Neuronal stem cell (in vitro differentiated cells): Measurements from ENCODE around the gene IMMP2L.

ENCODE experiments used
- DNase-seq: peaks from one replicate; pipeline ENCODE4 v3.0.0-alpha.2; 2013; ENCODE audit warnings: low spot score
- H2AFZ ChIP-seq: one replicate; pipeline ENCODE4 v1.6.1; 2013; ENCODE audit warnings: mild to moderate bottlenecking, low read length, inconsistent platforms
- H2AK5ac ChIP-seq: 2 replicates; pipeline ENCODE4 v1.6.1; 2013; ENCODE audit warnings: low read depth, mild to moderate bottlenecking, inconsistent platforms, low read length, moderate library complexity, mixed read lengths
- H2BK120ac ChIP-seq: 2 replicates; pipeline ENCODE4 v1.6.1; 2013; ENCODE audit warnings: low read depth, mild to moderate bottlenecking, inconsistent platforms, low read length, moderate library complexity, mixed read lengths
- H2BK12ac ChIP-seq: one replicate; pipeline ENCODE4 v1.6.1; 2013; ENCODE audit warnings: low read length, inconsistent platforms
- H2BK15ac ChIP-seq: 2 replicates; pipeline ENCODE4 v1.6.1; 2013; ENCODE audit warnings: mild to moderate bottlenecking, low read length, inconsistent platforms, mixed read lengths
- H2BK5ac ChIP-seq: one replicate; pipeline ENCODE4 v1.6.1; 2013; ENCODE audit warnings: inconsistent platforms, mild to moderate bottlenecking, low read length, moderate library complexity
- H3K14ac ChIP-seq: one replicate; pipeline ENCODE4 v1.6.1; 2013; ENCODE audit warnings: low read length, inconsistent platforms
- H3K18ac ChIP-seq: 2 replicates; pipeline ENCODE4 v1.6.1; 2013; ENCODE audit warnings: low read length, inconsistent platforms
- H3K23ac ChIP-seq: 2 replicates; pipeline ENCODE4 v1.6.1; 2013; ENCODE audit warnings: low read depth, mild to moderate bottlenecking, mixed read lengths, low read length, inconsistent platforms; ENCODE audit not compliant: poor library complexity
- H3K27ac ChIP-seq: replicated peaks from 3 replicates; pipeline ENCODE4 v1.5.1; 2013; ENCODE audit warnings: low read length, inconsistent platforms
- H3K27me3 ChIP-seq, 3 experiments: 2 replicates each; pipeline ENCODE4 v1.6.1; 2013; ENCODE audit warnings: low read length in 3 of 3, mild to moderate bottlenecking in 2 of 3, inconsistent platforms in 1 of 3, low read depth in 1 of 3, mixed read lengths in 1 of 3, moderate library complexity in 1 of 3; ENCODE audit not compliant: control insufficient read depth in 3 of 3, insufficient read depth in 3 of 3
- H3K36me3 ChIP-seq, 2 donors: replicated peaks in 1 of 2; 2 replicates each; pipeline ENCODE4 v1.6.1; 2013; ENCODE audit warnings: low read length in 2 of 2; ENCODE audit not compliant: control insufficient read depth in 2 of 2, insufficient read depth in 2 of 2
- H3K4ac ChIP-seq: 2 replicates; pipeline ENCODE4 v1.6.1; 2013; ENCODE audit warnings: inconsistent platforms, mild to moderate bottlenecking, low read length, moderate library complexity
- H3K4me1 ChIP-seq, 2 donors: 1 replicate in 1 of 2; 2 replicates in 1 of 2; pipeline ENCODE4 v1.6.1; 2013; ENCODE audit warnings: low read length in 2 of 2, low read depth in 1 of 2; ENCODE audit not compliant: control insufficient read depth in 2 of 2, insufficient read depth in 1 of 2
- H3K4me2 ChIP-seq: one replicate; pipeline ENCODE4 v1.6.1; 2013; ENCODE audit warnings: mild to moderate bottlenecking, low read length, inconsistent platforms; ENCODE audit not compliant: insufficient read depth, poor library complexity, severe bottlenecking
- H3K4me3 ChIP-seq, 2 donors: 2 replicates each; pipeline ENCODE4 v1.5.1; 2013; ENCODE audit warnings: low read length in 2 of 2, mild to moderate bottlenecking in 2 of 2, inconsistent platforms in 1 of 2, moderate library complexity in 1 of 2
- H3K79me1 ChIP-seq: one replicate; pipeline ENCODE4 v1.6.1; 2013; ENCODE audit warnings: low read depth, mild to moderate bottlenecking, inconsistent platforms, low read length, moderate library complexity
- H3K9ac ChIP-seq: one replicate; pipeline ENCODE4 v1.6.1; 2013; ENCODE audit warnings: mild to moderate bottlenecking, low read depth, low read length, inconsistent platforms; ENCODE audit not compliant: poor library complexity
- H3K9me3 ChIP-seq, 2 donors: replicated peaks in 1 of 2; 2 replicates each; pipeline versions ENCODE3 to v1.6.1; 2013; ENCODE audit warnings: low read length in 2 of 2, mild to moderate bottlenecking in 2 of 2, inconsistent platforms in 1 of 2, low read depth in 1 of 2, mixed read lengths in 1 of 2, moderate library complexity in 1 of 2; ENCODE audit not compliant: control insufficient read depth in 2 of 2, insufficient read depth in 1 of 2
- H4K8ac ChIP-seq: one replicate; pipeline ENCODE4 v1.6.1; 2013; ENCODE audit warnings: low read depth, mild to moderate bottlenecking, inconsistent platforms, low read length, moderate library complexity
- H4K91ac ChIP-seq: one replicate; pipeline ENCODE4 v1.6.1; 2013; ENCODE audit warnings: low read length, low read depth, mild to moderate bottlenecking, inconsistent platforms; ENCODE audit not compliant: poor library complexity
- WGBS, 2 donors: extraction: QIAGEN DNeasy Blood & Tissue Kit; methylation state at CpG; one replicate each; pipeline ENCODE4 v1.1.7; 2013; ENCODE audit warnings: missing lambda C conversion rate in 2 of 2, mixed read lengths in 1 of 2; ENCODE audit not compliant: insufficient read length in 2 of 2, insufficient replicate concordance in 1 of 2; ENCODE audit errors: extremely low coverage in 2 of 2; 5-methylcytosine and 5-hydroxymethylcytosine counted together

The IMMP2L gene

GRCh38 chr7:110784749-110785148 is 777.5 kb downstream of the IMMP2L start:
- Histone ChIP-seq H3K18ac (no peak overlapping the region), H3K9me3 (no peaks in the 10 kb centered on the region), H3K4me1 (no peaks in the 10 kb centered on the region), H2AFZ (no peak overlapping the region), H2BK12ac (no peak overlapping the region), H3K27ac (no peak overlapping the region), H3K4me2 (no peak overlapping the region), H3K14ac (no peak overlapping the region), H3K79me1 (no peaks in the 10 kb centered on the region), H2BK15ac (no peak overlapping the region), H3K4me3 (no peak overlapping the region), H2BK5ac (no peak overlapping the region), H4K91ac (no peak overlapping the region), H3K36me3 (no peaks in the 10 kb centered on the region), H3K4ac (no peak overlapping the region), H3K27me3 (no peaks in the 10 kb centered on the region), H2AK5ac (no peak overlapping the region), H4K8ac (no peak overlapping the region), H2BK120ac (no peak overlapping the region), H3K23ac (no peak overlapping the region), H3K9ac (no peak overlapping the region)
- no CpG with 5 or more reads among the region's 1 CpG for WGBS, 2 donors
- no peak for DNase-seq

- no peak overlapping the region for H2AK5ac ChIP-seq
- H3K36me3 ChIP-seq: no peaks in the 10 kb centered on the region
- H3K14ac ChIP-seq: no peak overlapping the region
- H3K9me3 ChIP-seq: no peaks in the 10 kb centered on the region
- no peaks in the 10 kb centered on the region for H3K4me1 ChIP-seq
- H2BK5ac ChIP-seq: no peak overlapping the region
- no peak overlapping the region for H2AFZ ChIP-seq
- H3K4ac ChIP-seq: no peak overlapping the region
- H3K79me1 ChIP-seq: no peaks in the 10 kb centered on the region
- no peak for DNase-seq
- H4K8ac ChIP-seq: no peak overlapping the region
- no peak overlapping the region for H3K9ac ChIP-seq
- H3K23ac ChIP-seq: no peak overlapping the region
- no peak overlapping the region for H4K91ac ChIP-seq
- H3K27me3 ChIP-seq: no peaks in the 10 kb centered on the region
- H3K4me3 ChIP-seq: no peak overlapping the region
- H2BK12ac ChIP-seq: no peak overlapping the region
- H3K18ac ChIP-seq: no peak overlapping the region
- H2BK120ac ChIP-seq: no peak overlapping the region
- no peak overlapping the region for H3K27ac ChIP-seq
- no peak overlapping the region for H2BK15ac ChIP-seq
- no peak overlapping the region for H3K4me2 ChIP-seq
These were observed 781.6 kb downstream of the IMMP2L start for GRCh38 chr7:110780712-110781111.

- H3K36me3 ChIP-seq: no peaks in the 10 kb centered on the region
- no CpG with 5 or more reads among the region's 3 CpGs for WGBS, 2 donors
- H3K4ac ChIP-seq: no peak overlapping the region
- H2BK15ac ChIP-seq: no peak overlapping the region
- no peaks in the 10 kb centered on the region for H3K9me3 ChIP-seq
- H2AFZ ChIP-seq: no peak overlapping the region
- H3K4me3 ChIP-seq: no peak overlapping the region
- no peak overlapping the region for H3K4me2 ChIP-seq
- no peak overlapping the region for H2BK5ac ChIP-seq
- no peaks in the 10 kb centered on the region for H3K79me1 ChIP-seq
- H3K23ac ChIP-seq: no peak overlapping the region
- no peaks in the 10 kb centered on the region for H3K4me1 ChIP-seq
- no peak overlapping the region for H3K14ac ChIP-seq
- H3K9ac ChIP-seq: no peak overlapping the region
- no peak for DNase-seq
- H3K27me3 ChIP-seq: no peaks in the 10 kb centered on the region
- H2BK120ac ChIP-seq: no peak overlapping the region
- H3K27ac ChIP-seq: no peak overlapping the region
- no peak overlapping the region for H2AK5ac ChIP-seq
- H3K18ac ChIP-seq: no peak overlapping the region
- no peak overlapping the region for H4K91ac ChIP-seq
- no peak overlapping the region for H4K8ac ChIP-seq
- H2BK12ac ChIP-seq: no peak overlapping the region
These were observed 783.0 kb downstream of the IMMP2L start for GRCh38 chr7:110779339-110779738.

- no CpG with 5 or more reads among the region's 2 CpGs for WGBS, 2 donors
These were observed 787.2 kb downstream of the IMMP2L start for GRCh38 chr7:110775046-110775445.

More at GRCh38 chr7:110775046-110775445, 787.2 kb downstream of the IMMP2L start:
- Histone ChIP-seq H3K9ac (no peak overlapping the region), H3K4me2 (no peak overlapping the region), H3K14ac (no peak overlapping the region), H2BK15ac (no peak overlapping the region), H3K9me3 (no peaks in the 10 kb centered on the region), H3K4me1 (no peaks in the 10 kb centered on the region), H4K8ac (no peak overlapping the region), H3K4me3 (no peak overlapping the region), H2BK5ac (no peak overlapping the region), H3K4ac (no peak overlapping the region), H3K27ac (no peak overlapping the region), H2BK12ac (no peak overlapping the region), H3K36me3 (no peaks in the 10 kb centered on the region), H3K23ac (no peak overlapping the region), H3K27me3 (no peaks in the 10 kb centered on the region), H4K91ac (no peak overlapping the region), H2BK120ac (no peak overlapping the region), H3K79me1 (no peaks in the 10 kb centered on the region), H3K18ac (no peak overlapping the region), H2AK5ac (no peak overlapping the region), H2AFZ (no peak overlapping the region)
- DNase-seq: no peak
